ENCODE results near the gene MAPRE3. TPM values are rescaled to one million over a fixed set of nuclear protein-coding genes. Genes with fewer than 3 reads are reported as not detected.

Gene MAPRE3
- 4.2 and 7.2 TPM in 2 replicates for total RNA-seq

GRCh38 chr2:26970244-26970927 lies at the start of gene MAPRE3:
Gene MAPRE3 (plus strand): TSS chr2:26970637. CDS start chr2:27022219, 51,582 bp downstream.

GRCh38 chr2:27032495-27033252 lies 62.2 kb downstream of the MAPRE3 start, which contains the start of gene TMEM214:
Gene TMEM214 (plus strand): TSS chr2:27032965. CDS start chr2:27033016, 51 bp downstream.

GRCh38 chr2:27050996-27051901 lies 80.8 kb downstream of the MAPRE3 start, which contains the start of gene AGBL5:
Gene AGBL5 (plus strand): TSS chr2:27051668. CDS start chr2:27052959, 1,291 bp downstream.

GRCh38 chr2:27071277-27071989 lies 101.0 kb downstream of the MAPRE3 start, which contains the start of gene OST4:
Gene OST4 (minus strand): TSS chr2:27071654.

Other genes starting within 250 kb of the MAPRE3 start
- 82.6 and 114 TPM in 2 replicates for gene SLC35F6, start 206.4 kb upstream of the MAPRE3 start, total RNA-seq
- 0.66 and 12.2 TPM in 2 replicates for gene CENPA, start 184.6 kb upstream of the MAPRE3 start, total RNA-seq
- gene DPYSL5, start 122.5 kb upstream of the MAPRE3 start, total RNA-seq: not detected in 2 replicates
- 74.2 and 98.0 TPM in 2 replicates for gene TMEM214, start 62.3 kb downstream of the MAPRE3 start, total RNA-seq
- 24.9 TPM in 2 replicates for gene AGBL5, start 81.0 kb downstream of the MAPRE3 start, total RNA-seq
- gene OST4, start 101.0 kb downstream of the MAPRE3 start, total RNA-seq: 124 and 174 TPM in 2 replicates
- 189 and 203 TPM in 2 replicates for gene EMILIN1, start 108.0 kb downstream of the MAPRE3 start, total RNA-seq
- 0.22 and 1.3 TPM in 2 replicates for gene KHK, start 116.1 kb downstream of the MAPRE3 start, total RNA-seq
- gene CGREF1, start 148.5 kb downstream of the MAPRE3 start, total RNA-seq: 0.88 TPM in 1 of 2 replicates, not detected in the other
- gene ABHD1, start 153.2 kb downstream of the MAPRE3 start, total RNA-seq: not detected in 2 replicates
- 76.7 and 108 TPM in 2 replicates for gene PREB, start 164.0 kb downstream of the MAPRE3 start, total RNA-seq
- not detected in 2 replicates for gene PRR30, start 168.8 kb downstream of the MAPRE3 start, total RNA-seq
- gene TCF23, start 178.4 kb downstream of the MAPRE3 start, total RNA-seq: not detected in 2 replicates
- 143 and 170 TPM in 2 replicates for gene ATRAID, start 241.4 kb downstream of the MAPRE3 start, total RNA-seq
- 39.6 and 59.4 TPM in 2 replicates for gene SLC5A6, start 241.6 kb downstream of the MAPRE3 start, total RNA-seq
- 34.4 and 72.2 TPM in 2 replicates for gene CAD, start 246.7 kb downstream of the MAPRE3 start, total RNA-seq